Stimulated activated CD4-positive, alpha-beta T cell treated with anti-CD3 and anti-CD28 coated beads, Interleukin-12 subunit alpha, Interleukin-12 subunit beta, amount 100 ng/mL, for 24 hours (primary cell): Measurements from ENCODE around the gene CCT5.
"Not testable (repeated sequence)": the region's sequence is repeated elsewhere in the genome, so short reads cannot be mapped to it uniquely, and the experiment has no call there.

Experiments
- DNase-seq, 2 experiments: peaks; one replicate each; pipeline ENCODE4 v3.0.0-alpha.2; 2020; ENCODE audit warnings: low read depth in 2 of 2

CCT5 gene

DNA sequence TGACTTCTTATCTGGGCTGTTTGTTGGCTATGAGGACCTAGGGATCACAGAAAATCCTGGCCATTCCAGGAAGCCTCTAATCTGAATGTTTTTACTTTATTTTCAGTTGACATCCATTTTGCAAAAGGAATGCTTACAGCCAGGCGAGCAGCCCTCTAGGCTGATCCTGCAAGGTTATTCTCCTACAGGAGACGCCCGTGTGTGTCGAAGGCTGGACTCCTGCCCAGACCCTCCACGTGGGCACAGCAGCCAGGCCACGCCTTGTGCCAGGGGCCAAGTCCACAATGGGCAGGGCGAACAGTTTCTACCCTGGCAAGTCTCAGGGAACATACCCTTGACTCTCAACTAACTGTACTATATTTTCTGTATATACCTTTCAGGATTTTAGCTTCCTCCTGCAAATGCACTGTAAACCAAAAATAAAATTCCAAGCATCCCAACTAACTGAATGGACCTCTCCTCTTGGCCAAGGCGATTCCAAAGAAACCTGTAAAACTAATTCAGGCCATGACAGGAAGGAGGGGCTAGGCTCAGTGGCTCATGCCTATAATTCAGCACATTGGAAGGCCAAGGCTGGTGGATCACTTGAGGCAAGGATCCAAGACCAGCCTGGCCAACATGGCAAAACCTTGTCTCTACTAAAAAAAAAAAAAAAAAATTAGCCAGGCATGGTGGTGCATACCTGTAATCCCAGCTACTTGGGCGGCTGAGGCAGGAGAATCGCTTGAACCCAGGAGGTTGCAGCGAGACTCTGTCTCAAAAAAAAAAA is 51.9 kb downstream of the CCT5 start:
- DNase-seq: no peak

DNA sequence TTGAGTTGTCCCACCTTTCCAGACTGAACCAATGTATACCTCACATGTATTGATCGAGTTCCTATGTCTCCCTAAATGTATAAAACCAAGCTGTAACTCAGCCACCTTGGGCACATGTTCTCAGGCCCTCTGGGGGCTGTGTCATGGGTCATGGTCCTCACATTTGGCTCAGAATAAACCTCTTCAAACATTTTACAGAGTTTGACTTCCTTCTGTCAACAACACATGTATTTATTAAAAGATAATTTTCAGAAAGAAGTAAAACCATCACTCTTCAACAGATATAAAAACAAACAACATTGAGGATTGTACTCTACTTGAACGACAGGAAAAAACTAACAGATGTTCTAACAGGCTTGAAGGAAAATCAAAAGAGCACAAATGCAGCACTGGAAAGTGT is 53.1 kb downstream of the CCT5 start:
- no peak for DNase-seq

- DNase-seq: no peak
These were observed 53.7 kb downstream of the CCT5 start for GRCh38 chr5:10303699-10304170.

- DNase-seq: no peak
These were observed 54.9 kb downstream of the CCT5 start for GRCh38 chr5:10304932-10305331.

DNA sequence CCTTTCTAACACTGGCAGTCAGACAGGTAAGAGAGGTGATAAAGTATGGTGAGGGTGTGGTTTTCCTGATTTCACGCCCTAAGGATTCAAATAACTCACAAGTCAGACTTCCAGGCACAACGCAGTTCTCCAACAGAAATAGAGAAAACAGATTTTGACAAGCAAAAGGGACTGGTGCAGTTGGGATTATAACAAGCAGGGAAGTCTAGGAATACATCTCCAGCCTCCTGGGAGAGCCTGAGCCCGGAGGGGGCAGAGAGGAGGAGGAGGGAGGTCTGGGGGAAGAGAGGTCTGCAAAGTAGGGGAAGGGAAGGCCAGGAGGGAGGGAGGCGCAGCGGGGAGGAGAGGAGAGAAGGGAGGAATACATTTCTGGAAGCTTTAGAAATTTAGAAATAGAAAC is 56.0 kb downstream of the CCT5 start:
- DNase-seq: no peak

DNA sequence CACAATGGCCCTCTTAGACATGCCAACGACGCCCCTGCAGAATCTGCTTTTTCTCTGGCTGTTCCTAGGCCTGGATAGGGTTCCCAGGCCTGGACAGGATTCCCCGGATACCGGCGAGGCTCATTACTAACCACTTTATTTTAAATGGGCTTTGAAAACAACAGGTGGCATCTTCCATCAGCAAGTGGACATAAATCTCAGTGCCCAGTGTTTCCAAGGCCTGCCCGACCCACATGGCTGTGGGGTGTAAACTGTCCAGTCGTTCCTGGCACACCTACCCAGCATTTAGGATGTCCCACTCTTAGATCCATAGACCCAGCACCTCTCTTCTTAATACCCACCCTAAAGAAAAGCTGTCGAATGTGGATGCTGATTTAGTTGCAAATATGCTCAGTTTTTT is 56.7 kb downstream of the CCT5 start:
- no peak for DNase-seq

DNA sequence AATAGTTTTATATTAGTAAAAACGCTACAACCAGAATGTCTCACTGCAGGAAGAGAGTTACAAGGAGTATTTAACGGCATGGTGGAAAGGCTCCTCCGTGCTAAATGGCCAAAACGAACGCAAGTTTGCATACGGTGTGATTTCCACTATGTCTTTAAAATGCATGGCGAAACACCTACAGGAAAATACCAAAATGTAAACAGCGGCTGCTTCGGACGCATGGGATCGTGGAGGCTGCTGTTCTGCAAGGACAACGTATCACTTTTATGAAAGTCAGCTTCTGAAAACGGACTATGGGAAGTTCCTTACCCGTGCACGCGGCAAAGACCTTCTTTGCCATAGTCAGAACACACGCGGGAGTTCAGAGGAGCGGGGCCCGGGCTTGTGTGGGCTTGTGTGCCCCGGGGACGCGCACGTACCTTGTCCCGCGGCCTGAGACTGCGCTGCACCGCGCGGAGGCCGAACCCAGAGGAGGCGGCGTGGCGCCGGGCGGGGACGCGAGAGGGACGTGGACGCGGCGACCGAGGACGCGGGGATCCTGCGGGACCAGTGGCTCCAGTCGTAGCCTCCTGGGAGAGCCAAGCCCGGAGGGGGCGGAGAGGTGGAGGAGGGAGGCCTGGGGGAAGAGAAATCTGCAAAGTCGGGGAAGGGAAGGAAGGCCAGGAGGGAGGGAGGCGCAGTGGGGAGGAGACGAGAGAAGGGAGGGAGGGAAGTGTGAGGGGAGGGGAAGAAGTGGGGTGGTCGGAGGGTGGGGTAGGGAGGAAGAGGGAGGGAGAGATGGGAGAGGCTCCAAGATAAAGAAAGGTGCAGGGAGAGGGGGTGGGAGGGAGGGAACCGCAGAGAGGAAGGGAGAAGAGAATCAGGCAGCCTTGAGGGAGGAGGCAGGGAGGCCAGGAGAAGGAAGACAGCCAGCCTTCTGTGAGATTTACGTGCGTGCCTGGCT is 57.4 kb downstream of the CCT5 start, which contains the start of gene CMBL:
Gene CMBL, minus strand, starts transcription at position 697 of the 943 bp plus-strand sequence. CDS start 17,140 bp downstream, outside the sequence.
- peak in 1 of 2 experiments; percentile 15 for DNase-seq

DNA sequence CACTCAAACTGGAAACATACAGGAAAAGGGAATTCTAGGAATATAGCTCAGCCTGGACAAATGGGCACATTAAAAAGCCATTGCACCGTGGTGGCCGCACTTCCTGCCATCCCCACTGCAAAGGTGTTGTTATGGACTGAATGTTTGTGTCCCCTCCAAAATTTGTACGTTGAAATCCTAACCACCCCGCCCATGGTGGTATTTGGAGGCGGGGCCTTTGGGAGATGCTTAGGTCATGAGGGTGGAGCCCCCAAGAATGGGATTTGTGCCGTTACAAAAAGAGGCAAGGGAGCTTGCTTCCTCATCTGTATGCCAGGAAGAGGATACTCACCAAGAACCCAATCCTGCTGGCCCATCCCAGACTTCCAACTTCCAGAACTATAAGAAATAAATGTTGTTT is 58.8 kb downstream of the CCT5 start:
- DNase-seq: no peak

- no peak for DNase-seq
These were observed 60.1 kb downstream of the CCT5 start for GRCh38 chr5:10310066-10310779.

- DNase-seq: not testable (repeated sequence)
These were observed 60.9 kb downstream of the CCT5 start for GRCh38 chr5:10310835-10311570.

GRCh38 chr5:10311595-10312425 is 61.7 kb downstream of the CCT5 start:
- no peak for DNase-seq

DNA sequence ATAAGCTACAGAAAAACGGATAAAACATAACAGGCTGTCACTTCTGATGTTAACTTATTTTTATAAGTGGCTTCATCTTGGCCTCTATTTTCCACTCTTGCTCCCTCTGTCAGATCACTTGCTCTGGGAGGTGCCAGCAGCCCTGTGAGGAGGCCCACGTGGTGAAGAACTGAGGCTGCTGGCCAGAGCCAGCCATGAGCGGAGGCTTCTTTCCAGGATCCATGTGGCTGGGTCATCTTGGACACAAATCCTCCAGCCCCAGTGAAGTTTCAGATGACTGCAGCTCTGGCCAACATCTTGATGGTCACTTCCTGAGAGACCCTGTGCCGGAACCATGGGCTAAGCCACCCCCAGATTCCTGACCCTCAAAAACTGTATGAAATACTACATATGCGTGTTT is 65.1 kb downstream of the CCT5 start:
- DNase-seq: no peak
